ENCODE measurements around the gene KLHDC9. TPM values are rescaled to one million over a fixed set of nuclear protein-coding genes. Genes with fewer than 3 reads are reported as not detected.

Gene KLHDC9
- total RNA-seq, 4 donors from 2014 or later: 0.51 to 12.1 (median 3.4) TPM

DNA sequence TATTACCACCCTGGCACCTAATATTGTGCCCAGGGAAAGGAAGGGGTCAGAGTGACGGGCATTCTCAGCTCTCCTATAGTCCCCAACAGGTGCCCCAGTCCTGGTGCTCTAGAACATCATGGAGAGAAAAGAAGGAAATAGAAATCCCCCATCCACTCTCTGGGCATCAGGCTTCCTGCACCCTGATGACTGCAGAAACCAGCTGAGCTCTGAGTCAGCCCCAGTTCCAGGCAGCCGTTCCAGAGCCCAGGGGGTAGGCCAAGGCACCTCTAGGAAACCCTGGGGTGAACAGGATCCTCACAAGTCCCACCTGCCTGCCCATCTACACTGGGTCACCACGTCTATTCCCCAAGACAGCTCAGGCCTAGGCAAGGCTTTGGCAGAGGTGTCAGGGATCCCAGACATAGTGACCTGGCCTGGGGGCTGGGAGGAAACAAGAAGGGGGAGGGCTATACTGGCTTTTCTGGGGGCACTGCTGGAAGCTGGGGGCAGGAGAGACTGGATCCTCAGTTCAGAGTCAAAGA lies 9.5 kb upstream of the KLHDC9 start:
- Histone ChIP-seq H3K27me3 (no peaks in the 10 kb centered on the region), H3K9me3 (no peaks in the 10 kb centered on the region), H3K27ac (no peak overlapping the region), H3K36me3 (no peaks in the 10 kb centered on the region), H3K4me3 (no peak overlapping the region), H3K4me1 (no peaks in the 10 kb centered on the region)
- DNase-seq: no peak
- no peak for TF ChIP-seq POLR2A (IDR thresholded peaks at IDR 0.05)
- TF ChIP-seq, protein P1, sequence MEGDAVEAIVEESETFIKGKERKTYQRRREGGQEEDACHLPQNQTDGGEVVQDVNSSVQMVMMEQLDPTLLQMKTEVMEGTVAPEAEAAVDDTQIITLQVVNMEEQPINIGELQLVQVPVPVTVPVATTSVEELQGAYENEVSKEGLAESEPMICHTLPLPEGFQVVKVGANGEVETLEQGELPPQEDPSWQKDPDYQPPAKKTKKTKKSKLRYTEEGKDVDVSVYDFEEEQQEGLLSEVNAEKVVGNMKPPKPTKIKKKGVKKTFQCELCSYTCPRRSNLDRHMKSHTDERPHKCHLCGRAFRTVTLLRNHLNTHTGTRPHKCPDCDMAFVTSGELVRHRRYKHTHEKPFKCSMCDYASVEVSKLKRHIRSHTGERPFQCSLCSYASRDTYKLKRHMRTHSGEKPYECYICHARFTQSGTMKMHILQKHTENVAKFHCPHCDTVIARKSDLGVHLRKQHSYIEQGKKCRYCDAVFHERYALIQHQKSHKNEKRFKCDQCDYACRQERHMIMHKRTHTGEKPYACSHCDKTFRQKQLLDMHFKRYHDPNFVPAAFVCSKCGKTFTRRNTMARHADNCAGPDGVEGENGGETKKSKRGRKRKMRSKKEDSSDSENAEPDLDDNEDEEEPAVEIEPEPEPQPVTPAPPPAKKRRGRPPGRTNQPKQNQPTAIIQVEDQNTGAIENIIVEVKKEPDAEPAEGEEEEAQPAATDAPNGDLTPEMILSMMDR (IDR thresholded peaks at IDR 0.05): no peak
- intact Hi-C loops (cut with DNase I; ENCODE audit: low total_unique reads): no loop called here

DNA sequence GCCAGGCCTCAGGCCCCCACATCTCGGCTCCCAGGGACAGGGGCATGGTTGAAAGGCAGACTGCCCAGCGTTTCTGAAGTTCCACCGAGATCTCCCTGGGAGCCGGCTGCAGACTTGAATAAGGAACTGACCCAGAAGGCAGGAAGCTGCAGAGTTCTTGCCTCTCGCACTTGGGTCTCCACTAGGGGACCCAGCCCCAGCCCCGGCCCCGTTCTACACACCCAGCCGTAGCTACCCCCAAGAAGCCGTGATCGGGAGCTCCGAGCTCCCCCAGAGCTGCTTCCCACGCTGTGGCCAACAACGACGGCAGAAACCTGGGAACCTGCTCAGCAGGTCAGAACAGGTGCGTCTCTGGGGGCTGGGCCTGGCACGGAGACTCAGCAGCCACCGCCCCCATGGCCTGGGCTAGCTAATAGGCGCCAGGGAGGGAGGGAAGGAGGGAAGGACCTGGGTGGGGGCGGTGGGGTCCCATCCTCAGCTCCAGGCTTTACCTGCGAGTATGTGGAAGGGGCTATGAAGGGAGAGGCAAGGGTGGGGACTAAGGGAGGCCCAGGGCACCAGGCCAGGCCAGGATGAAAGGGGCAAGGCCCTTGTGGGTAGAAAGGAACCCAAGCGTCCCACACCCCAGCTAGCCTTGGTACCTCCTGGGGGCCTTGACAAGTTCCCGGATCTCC lies 8.8 kb upstream of the KLHDC9 start, which contains the start of gene NECTIN4:
NECTIN4 (minus strand) TSS at position 308 of the 674 bp plus-strand sequence; CDS start at position 46, 262 bp downstream.
- Histone ChIP-seq H3K4me3 (no peak within 1 kb of the TSS), H3K9me3 (no peaks in the 10 kb centered on the region), H3K4me1 (no peaks in the 10 kb centered on the region), H3K27ac (no peak within 1 kb of the TSS), H3K27me3 (no peaks in the 10 kb centered on the region), H3K36me3 (no peaks in the 10 kb centered on the region)
- TF ChIP-seq POLR2A (IDR thresholded peaks at IDR 0.05): peak in 1 of 2 donors; percentile 10
- TF ChIP-seq, protein P1 (IDR thresholded peaks at IDR 0.05): no peak
- no peak for DNase-seq
- intact Hi-C loops (cut with DNase I; ENCODE audit: low total_unique reads): no loop called here

DNA sequence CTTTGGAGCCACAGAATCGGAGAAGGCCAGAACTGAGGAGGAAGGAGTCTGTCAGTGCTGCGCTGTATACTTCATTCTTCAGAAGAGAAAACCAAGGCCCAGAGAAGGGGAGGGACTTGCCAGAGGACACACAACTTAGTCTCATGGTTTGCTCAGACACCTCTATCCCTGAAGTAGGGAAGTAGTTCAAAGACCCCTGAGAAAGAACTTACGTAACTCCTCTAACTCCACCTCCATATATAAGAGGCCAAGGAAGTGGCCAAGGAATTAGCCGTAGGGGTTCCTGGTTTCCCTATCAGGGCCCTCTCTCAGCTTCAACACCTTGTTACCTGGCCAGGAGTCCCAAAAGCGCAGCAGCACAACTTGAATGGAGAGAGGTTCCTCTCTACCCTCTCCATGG lies 8.2 kb upstream of the KLHDC9 start:
- Histone ChIP-seq H3K4me3 (no peak overlapping the region), H3K27me3 (no peaks in the 10 kb centered on the region), H3K27ac (no peak overlapping the region), H3K4me1 (no peaks in the 10 kb centered on the region), H3K9me3 (no peaks in the 10 kb centered on the region), H3K36me3 (no peaks in the 10 kb centered on the region)
- TF ChIP-seq, protein P1 (IDR thresholded peaks at IDR 0.05): no peak
- no peak for TF ChIP-seq POLR2A (IDR thresholded peaks at IDR 0.05)
- intact Hi-C loops (cut with DNase I; ENCODE audit: low total_unique reads): no loop called here
- no peak for DNase-seq

DNA sequence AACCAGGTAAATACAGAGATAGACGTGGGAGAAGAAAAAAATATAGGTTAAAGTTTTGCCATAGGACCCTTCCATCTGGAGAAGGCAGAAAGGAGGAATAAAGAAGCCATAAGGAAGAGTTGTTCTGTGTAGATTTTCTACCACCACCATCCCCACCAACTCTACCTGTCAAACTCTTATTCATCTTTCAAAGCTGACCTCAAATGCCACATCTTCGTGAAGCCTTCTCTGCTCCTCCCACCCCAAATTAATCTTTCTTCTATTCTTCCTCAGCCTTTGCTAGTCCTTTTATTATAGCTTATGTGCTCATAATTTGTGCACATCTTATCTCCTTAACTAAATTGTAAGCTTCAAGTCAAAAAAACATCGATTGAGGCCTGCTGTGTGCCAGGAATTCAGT lies 7.5 kb upstream of the KLHDC9 start:
- no peak for TF ChIP-seq POLR2A (IDR thresholded peaks at IDR 0.05)
- TF ChIP-seq, protein P1 (IDR thresholded peaks at IDR 0.05): no peak
- intact Hi-C loops (cut with DNase I; ENCODE audit: low total_unique reads): no loop called here

DNA sequence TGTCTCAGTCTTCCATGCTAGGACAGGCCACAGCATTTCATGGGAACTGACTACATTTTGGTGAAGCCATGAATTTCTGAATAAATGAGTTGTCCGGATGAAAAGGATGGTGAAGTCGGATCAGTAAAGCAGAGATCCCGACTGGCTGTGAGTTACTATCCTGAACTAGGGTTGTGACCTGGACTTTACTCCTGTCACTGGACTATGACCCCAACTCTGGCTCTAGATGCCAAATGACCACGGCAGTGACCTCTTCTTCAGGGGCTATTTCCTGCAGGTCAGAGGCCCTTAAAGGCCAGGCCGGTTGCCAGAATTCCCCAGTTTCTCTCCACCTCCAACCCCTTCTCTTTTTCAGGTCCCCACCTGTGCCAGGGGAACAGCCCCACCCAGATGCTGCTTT lies 7.1 kb upstream of the KLHDC9 start:
- Histone ChIP-seq H3K9me3 (no peaks in the 10 kb centered on the region), H3K27ac (no peak overlapping the region), H3K4me3 (no peak overlapping the region), H3K27me3 (no peaks in the 10 kb centered on the region), H3K4me1 (no peaks in the 10 kb centered on the region), H3K36me3 (no peaks in the 10 kb centered on the region)
- TF ChIP-seq POLR2A (IDR thresholded peaks at IDR 0.05): no peak
- TF ChIP-seq, protein P1 (IDR thresholded peaks at IDR 0.05): no peak
- DNase-seq: no peak
- intact Hi-C loops (cut with DNase I; ENCODE audit: low total_unique reads): no loop called here

More for the DNA sequence above, 7.5 kb upstream of the KLHDC9 start:
- no peak for DNase-seq
- H3K27ac ChIP-seq: no peak overlapping the region
- H3K36me3 ChIP-seq: no peaks in the 10 kb centered on the region
- no peak overlapping the region for H3K4me3 ChIP-seq
- no peaks in the 10 kb centered on the region for H3K9me3 ChIP-seq
- H3K4me1 ChIP-seq: no peaks in the 10 kb centered on the region
- no peaks in the 10 kb centered on the region for H3K27me3 ChIP-seq
